Measurements from ENCODE around the gene GTF2I. TPM values are rescaled to one million over a fixed set of nuclear protein-coding genes. Genes with fewer than 3 reads are reported as not detected.

Gene GTF2I
- total and polyA plus RNA-seq, 10 of the 15 experiments (the other 5 are each of a cell fraction or from before 2014, with no cell fraction given) = 6.7 to 172 (median 96.9) TPM

- in situ Hi-C loops (cut with MboI) (no loop called here), intact Hi-C loops (cut with micrococcal nuclease; ENCODE audit: unreplicated experiment) (loop anchor here (10.0 kb wide), 2 partner anchors 211 to 381 kb away; partner anchors contain the start of genes CLIP2 and GTF2IRD1)
- SMC1A ChIA-PET (ENCODE audit: uncharacterized antibody, unreplicated experiment) = interaction anchor here (1.5 to 1.6 kb wide), 2 partner anchors 11 to 78 kb away, joined by 3 read pairs; no protein-coding TSS in a partner anchor
- Histone ChIP-seq H3K4me3 (no peak overlapping the region), H3K27me3 (replicated peaks in 1 of 2; ENCODE audit: control insufficient read depth in 2 of 2, insufficient read depth in 2 of 2, low read length in 1 of 2) (no peaks in the 10 kb centered on the region), H3K4me2 (ENCODE audit: control insufficient read depth, insufficient read depth) (no peak overlapping the region), H3K79me2 (ENCODE audit: control insufficient read depth, insufficient read depth, low read length) (peaks cover 93% of the 10 kb centered on the region), H3K27ac (ENCODE audit: control insufficient read depth, insufficient read depth) (peak overlapping the region; percentile 47; the same call in 1 of the 2 replicates), H3K9ac (ENCODE audit: control insufficient read depth, insufficient read depth, low read length) (no peak overlapping the region), H3K9me3 (replicated peaks; ENCODE audit: control insufficient read depth, insufficient read depth, low read length) (no peaks in the 10 kb centered on the region), H3K36me3 (ENCODE audit: control insufficient read depth in 2 of 2, insufficient read depth in 2 of 2, low read length in 1 of 2) (peaks cover 3 to 16% of the 10 kb centered on the region in 2 experiments), H3K4me1 (ENCODE audit: control insufficient read depth, insufficient read depth, low read length) (peaks cover 22% of the 10 kb centered on the region), H2AFZ (ENCODE audit: control insufficient read depth, low read depth, low read length) (no peak overlapping the region), H4K20me1 (ENCODE audit: control insufficient read depth, insufficient read depth) (no peaks in the 10 kb centered on the region)
- WGBS (ENCODE audit: insufficient coverage, insufficient replicate concordance, low lambda C conversion rate, missing lambda C conversion rate) = 65% methylated on average over 12 of the region's 12 CpGs
- RAD21 ChIA-PET (ENCODE audit: unreplicated experiment) = interaction anchor here (0.6 to 2.0 kb wide), 4 partner anchors 16 to 79 kb away, joined by 3 to 7 read pairs (median 4); no protein-coding TSS in a partner anchor
- POLR2A ChIA-PET = interaction anchor here (0.6 to 1.4 kb wide), 2 partner anchors 14 to 51 kb away, joined by 3 to 4 read pairs; no protein-coding TSS in a partner anchor
- DNase-seq (ENCODE audit: low read depth, low spot score) = no peak
- no peak for FAIRE-seq
- CTCF ChIA-PET = interaction anchor here (1.1 to 1.3 kb wide), 2 partner anchors 10 to 11 kb away, joined by 3 to 4 read pairs; no protein-coding TSS in a partner anchor
- peak; percentile 9 for ATAC-seq
- no TSS peak for BruUV-seq (replicated peaks)
- TF ChIP-seq JUNB (IDR thresholded peaks at IDR 0.05) (peak; percentile 62), IKZF1 (conservative IDR thresholded peaks at IDR 0.05) (peak; percentile 26), HDAC6 (IDR thresholded peaks at IDR 0.05; ENCODE audit: unreplicated experiment) (no peak), PBX3 (IDR thresholded peaks at IDR 0.05; ENCODE audit: insufficient replicate concordance, low read depth, low read length) (no peak), RUNX3 (IDR thresholded peaks at IDR 0.05; ENCODE audit: low read length) (0 out of 2 replicates have a peak, but pooled peaks have one; percentile 4), ATF2 (IDR thresholded peaks at IDR 0.05; ENCODE audit: low read length) (peak; percentile 36; the same call in 1 of the 2 replicates), IRF3 (IDR thresholded peaks at IDR 0.05) (no peak), CEBPB (IDR thresholded peaks at IDR 0.05; ENCODE audit: borderline replicate concordance in 1 of 2, low read depth in 2 of 2, low read length in 2 of 2) (no peak), NFIC (IDR thresholded peaks at IDR 0.05; ENCODE audit: low read depth, low read length) (peak; percentile 51; the same call in 1 of the 2 replicates), IKZF2 (IDR thresholded peaks at IDR 0.05) (peak in 1 of 2 experiments; percentile 29; a peak in 1 of 4 replicates), NR2C2 (IDR thresholded peaks at IDR 0.05; ENCODE audit: borderline replicate concordance, control insufficient read depth, insufficient read length, low read depth) (no peak), HSF1 (IDR thresholded peaks at IDR 0.05; ENCODE audit: low read depth, low read length) (no peak), RELB (IDR thresholded peaks at IDR 0.05; ENCODE audit: low read depth) (peak; percentile 11; the same call in 1 of the 2 replicates), SPI1 (IDR thresholded peaks at IDR 0.05; ENCODE audit: borderline replicate concordance, insufficient read depth, low read depth, low read length) (peak; percentile 67)
Measured at GRCh38 chr7:74665296-74665938, 7.9 kb downstream of the GTF2I start.
